ELR (cell line): ENCODE data around the gene PRDM12.
A peak's percentile ranks its signal among the peaks of the same experiment; 100 is the strongest.

Experiments
- DNase-seq: peaks from one replicate; pipeline ENCODE4 v3.0.0-alpha.2; 2015; ENCODE audit warnings: low read depth

PRDM12 gene

GRCh38 chr9:130692321-130692720 lies 27.9 kb downstream of the PRDM12 start:
- DNase-seq: peak; percentile 19

- DNase-seq: no peak
Measured at GRCh38 chr9:130693101-130693425, 28.7 kb downstream of the PRDM12 start.

- DNase-seq: peak; percentile 99
Measured at GRCh38 chr9:130693426-130694191, 29.2 kb downstream of the PRDM12 start, which contains the start of gene EXOSC2. TSS of gene EXOSC2 (plus strand) at chr9:130693780. CDS start at chr9:130693792, 12 bp downstream.

- DNase-seq: peak; percentile 62
Measured at GRCh38 chr9:130694205-130694604, 29.8 kb downstream of the PRDM12 start.

GRCh38 chr9:130696139-130696650 lies 31.8 kb downstream of the PRDM12 start:
- no peak for DNase-seq

- no peak for DNase-seq
Measured at GRCh38 chr9:130696996-130697395, 32.6 kb downstream of the PRDM12 start.

GRCh38 chr9:130698514-130698913 lies 34.1 kb downstream of the PRDM12 start:
- peak; percentile 31 for DNase-seq

- DNase-seq: no peak
Measured at GRCh38 chr9:130699047-130699446, 34.7 kb downstream of the PRDM12 start.

GRCh38 chr9:130701059-130702022 lies 36.9 kb downstream of the PRDM12 start:
- DNase-seq: peak; percentile 78

- DNase-seq: no peak
Measured at GRCh38 chr9:130703501-130703900, 39.1 kb downstream of the PRDM12 start.

- peak; percentile 82 for DNase-seq
Measured at GRCh38 chr9:130707225-130707976, 43.0 kb downstream of the PRDM12 start.

GRCh38 chr9:130710822-130711352 lies 46.5 kb downstream of the PRDM12 start:
- DNase-seq: no peak

- DNase-seq: no peak
Measured at GRCh38 chr9:130711469-130711868, 47.1 kb downstream of the PRDM12 start.

GRCh38 chr9:130712564-130713285 lies 48.3 kb downstream of the PRDM12 start:
- peak; percentile 99 for DNase-seq

GRCh38 chr9:130713286-130713960 lies 49.0 kb downstream of the PRDM12 start:
- DNase-seq: peak; percentile 67

GRCh38 chr9:130714586-130715110 lies 50.3 kb downstream of the PRDM12 start:
- DNase-seq: peak; percentile 24

GRCh38 chr9:130715270-130715669 lies 50.9 kb downstream of the PRDM12 start:
- no peak for DNase-seq

GRCh38 chr9:130718562-130718961 lies 54.2 kb downstream of the PRDM12 start:
- no peak for DNase-seq

GRCh38 chr9:130720762-130721161 lies 56.4 kb downstream of the PRDM12 start:
- DNase-seq: no peak

GRCh38 chr9:130728721-130729120 lies 64.3 kb downstream of the PRDM12 start:
- DNase-seq: peak; percentile 90
